Fibroblast of lung (primary cell): ENCODE measurements around the gene COQ10B. TPM values are rescaled to one million over a fixed set of nuclear protein-coding genes. Genes with fewer than 3 reads are reported as not detected.

Experiments used
- DNase-seq, 2 donors: peaks; one replicate each; pipeline versions ENCODE4 v3.0.0 to v3.0.0-alpha.2; 2010; ENCODE audit warnings: low read depth in 2 of 2
- H2AFZ ChIP-seq: 2 replicates; pipeline ENCODE4 v1.5.1; 2012; ENCODE audit warnings: low read length, control low read depth, inconsistent platforms
- H3K27ac ChIP-seq: 2 replicates; pipeline ENCODE4 v1.5.1; 2011; ENCODE audit warnings: low read length, control low read depth; ENCODE audit not compliant: insufficient read depth
- H3K27me3 ChIP-seq: 2 replicates; pipeline ENCODE4 v1.5.1; 2011; ENCODE audit warnings: mild to moderate bottlenecking, low read length; ENCODE audit not compliant: control insufficient read depth, insufficient read depth
- H3K36me3 ChIP-seq: 2 replicates; pipeline ENCODE4 v1.5.1; 2011; ENCODE audit warnings: low read length; ENCODE audit not compliant: control insufficient read depth, insufficient read depth
- H3K4me1 ChIP-seq: 2 replicates; pipeline ENCODE4 v1.5.1; 2011; ENCODE audit warnings: low read length; ENCODE audit not compliant: control insufficient read depth, insufficient read depth; ENCODE audit errors: extremely low read depth
- H3K4me2 ChIP-seq: 2 replicates; pipeline ENCODE4 v1.5.1; 2011; ENCODE audit warnings: low read length, control low read depth; ENCODE audit not compliant: insufficient read depth; ENCODE audit errors: extremely low read depth
- H3K4me3 ChIP-seq, 4 experiments: fragments of 200-600 bp in 1 of 4; sonication (generic) in 1 of 4; replicated peaks in 1 of 4; 2 replicates each; pipeline ENCODE4 v1.5.1; 2011 to 2016; ENCODE audit warnings: low read length in 4 of 4, low read depth in 3 of 4, mild to moderate bottlenecking in 3 of 4, control low read depth in 2 of 4, inconsistent platforms in 1 of 4, mixed read lengths in 1 of 4; ENCODE audit not compliant: insufficient read depth in 1 of 4; ENCODE audit errors: control extremely low read depth in 1 of 4
- H3K79me2 ChIP-seq: 2 replicates; pipeline ENCODE4 v1.5.1; 2012; ENCODE audit warnings: mild to moderate bottlenecking, low read length, inconsistent platforms; ENCODE audit not compliant: control insufficient read depth, insufficient read depth
- H3K9ac ChIP-seq: 2 replicates; pipeline ENCODE4 v1.5.1; 2011; ENCODE audit warnings: mild to moderate bottlenecking, low read length, control low read depth; ENCODE audit not compliant: insufficient read depth
- H3K9me3 ChIP-seq: 2 replicates; pipeline ENCODE4 v1.5.1; 2012; ENCODE audit warnings: low read depth, low read length; ENCODE audit not compliant: control insufficient read depth, insufficient read depth
- H4K20me1 ChIP-seq: 2 replicates; pipeline ENCODE4 v1.5.1; 2011; ENCODE audit warnings: low read length; ENCODE audit not compliant: control insufficient read depth, insufficient read depth; ENCODE audit errors: extremely low read depth
- EZH2 ChIP-seq: IDR thresholded peaks from 2 replicates; pipeline ENCODE4 v1.5.1; 2012; ENCODE audit warnings: low read length, control low read depth, mild to moderate bottlenecking; ENCODE audit errors: missing control alignments
- polyA minus RNA-seq: library from RNA; depleted of rRNA, polyadenylated mRNA; stranded (reverse); fragments of >200 nt; gene quantifications from 2 replicates; pipeline ENCODE4 v1.2.3, GENCODE V29; 2011; ENCODE audit warnings: low replicate concordance
- polyA plus RNA-seq, 2 donors: library from polyadenylated mRNA; depleted of rRNA in 1 of 2; stranded (reverse) in 1 of 2; unstranded in 1 of 2; fragments of >200 nt; gene quantifications; 2 replicates each; pipeline ENCODE4 v1.2.1, GENCODE V29; 2011 to 2012; ENCODE audit warnings: missing spikeins in 1 of 2
- total RNA-seq: library from RNA; depleted of rRNA; stranded (reverse); fragments of >200 nt; gene quantifications from 2 replicates; pipeline ENCODE4 v1.2.1, GENCODE V29; 2014
- TF ChIP-seq, protein P1 (sequence below), 2 donors: IDR thresholded peaks in 1 of 2; conservative IDR thresholded peaks in 1 of 2; 1 replicate in 1 of 2; 2 replicates in 1 of 2; pipeline ENCODE4 v1.5.1; 2011 to 2012; ENCODE audit warnings: low read length in 2 of 2, control low read depth in 1 of 2, inconsistent platforms in 1 of 2, low read depth in 1 of 2, mild to moderate bottlenecking in 1 of 2

COQ10B gene
- total RNA-seq (38.8 and 41.9 TPM in 2 replicates), polyA plus RNA-seq (9.8 and 11.6 TPM in 2 replicates), polyA minus RNA-seq (2.2 and 7.8 TPM in 2 replicates)
- polyA plus RNA-seq (2012) = 23.9 and 28.0 TPM in 2 replicates

DNA sequence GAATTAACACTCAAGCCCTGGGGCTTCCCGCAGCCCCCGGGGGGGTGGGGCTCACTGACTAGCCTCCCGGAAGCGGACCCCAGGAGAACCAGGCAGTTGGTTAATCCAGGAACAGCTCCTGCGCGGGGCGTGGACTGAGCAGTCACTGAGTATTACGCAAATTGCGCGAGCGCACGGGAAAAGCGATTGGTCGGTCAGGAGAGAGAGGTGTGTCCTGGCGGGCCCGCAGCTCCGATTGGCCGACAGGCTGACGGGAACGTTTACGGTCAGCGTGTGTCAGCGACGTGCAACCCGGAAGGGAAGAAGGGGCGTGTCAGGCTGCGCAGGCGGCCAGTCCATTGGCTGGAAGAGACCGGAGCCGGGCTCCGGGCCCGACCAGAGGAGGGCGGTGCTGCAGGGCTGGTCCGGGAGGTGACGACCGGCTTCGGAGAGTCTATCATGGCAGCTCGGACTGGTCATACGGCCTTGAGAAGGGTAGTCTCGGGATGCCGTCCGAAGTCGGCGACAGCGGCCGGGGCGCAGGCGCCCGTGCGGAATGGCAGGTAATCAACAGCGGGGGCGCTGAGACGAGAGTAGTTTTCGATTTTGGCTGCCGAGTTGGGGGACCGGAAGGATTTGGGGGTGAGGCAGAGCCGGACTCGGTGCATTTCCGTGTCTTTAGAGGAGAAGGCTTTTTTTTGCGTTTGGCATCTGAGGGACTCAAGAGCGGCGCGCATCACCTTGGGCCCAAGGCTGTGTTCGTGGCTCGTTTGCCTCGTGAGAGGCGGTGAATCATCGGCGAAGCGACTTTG lies at the start of gene COQ10B:
TSS of gene COQ10B (plus strand) at position 430 of the 791 bp plus-strand sequence. CDS start at position 439, 9 bp downstream.
- Histone ChIP-seq H3K4me1 (peaks cover 3% of the 10 kb centered on the region), H3K9me3 (no peaks in the 10 kb centered on the region), H3K79me2 (peaks cover 43% of the 10 kb centered on the region), H2AFZ (peak within 1 kb of the TSS; percentile 85), H4K20me1 (no peaks in the 10 kb centered on the region), H3K4me3 (peak within 1 kb of the TSS; percentile 75 to 97 (median 90)), H3K9ac (peak within 1 kb of the TSS; percentile 100), H3K27me3 (no peaks in the 10 kb centered on the region), H3K36me3 (no peaks in the 10 kb centered on the region), H3K27ac (peak within 1 kb of the TSS; percentile 99), H3K4me2 (peak within 1 kb of the TSS; percentile 98)
- TF ChIP-seq EZH2 = no peak
- TF ChIP-seq, protein P1, sequence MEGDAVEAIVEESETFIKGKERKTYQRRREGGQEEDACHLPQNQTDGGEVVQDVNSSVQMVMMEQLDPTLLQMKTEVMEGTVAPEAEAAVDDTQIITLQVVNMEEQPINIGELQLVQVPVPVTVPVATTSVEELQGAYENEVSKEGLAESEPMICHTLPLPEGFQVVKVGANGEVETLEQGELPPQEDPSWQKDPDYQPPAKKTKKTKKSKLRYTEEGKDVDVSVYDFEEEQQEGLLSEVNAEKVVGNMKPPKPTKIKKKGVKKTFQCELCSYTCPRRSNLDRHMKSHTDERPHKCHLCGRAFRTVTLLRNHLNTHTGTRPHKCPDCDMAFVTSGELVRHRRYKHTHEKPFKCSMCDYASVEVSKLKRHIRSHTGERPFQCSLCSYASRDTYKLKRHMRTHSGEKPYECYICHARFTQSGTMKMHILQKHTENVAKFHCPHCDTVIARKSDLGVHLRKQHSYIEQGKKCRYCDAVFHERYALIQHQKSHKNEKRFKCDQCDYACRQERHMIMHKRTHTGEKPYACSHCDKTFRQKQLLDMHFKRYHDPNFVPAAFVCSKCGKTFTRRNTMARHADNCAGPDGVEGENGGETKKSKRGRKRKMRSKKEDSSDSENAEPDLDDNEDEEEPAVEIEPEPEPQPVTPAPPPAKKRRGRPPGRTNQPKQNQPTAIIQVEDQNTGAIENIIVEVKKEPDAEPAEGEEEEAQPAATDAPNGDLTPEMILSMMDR (conservative IDR thresholded peaks at IDR 0.05 in 1 of 2, IDR thresholded peaks at IDR 0.05 in 1 of 2; ENCODE audit: low read depth in 1 of 2, low read length in 2 of 2) = peak; percentile 18 to 29
- peak; percentile 100 for DNase-seq

DNA sequence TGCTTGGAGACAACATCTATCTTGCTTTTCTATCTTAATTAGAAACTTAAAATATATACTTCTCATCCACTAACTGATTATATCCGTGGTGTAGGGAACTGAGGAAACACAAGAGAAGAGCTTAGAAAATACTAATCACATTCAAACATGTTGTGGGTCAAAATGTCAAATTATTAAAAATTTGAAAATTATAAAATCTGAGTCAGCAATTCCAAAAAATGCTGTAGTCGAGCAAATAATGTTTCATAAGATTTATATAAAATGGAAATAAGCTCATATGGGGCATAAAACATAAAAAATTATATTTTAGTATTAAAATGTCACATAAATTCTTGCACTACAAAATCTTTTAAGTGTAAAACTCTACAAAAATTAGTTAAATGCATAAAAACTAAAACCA lies 47.8 kb upstream of the COQ10B start:
- Histone ChIP-seq H3K36me3 (peaks cover 20% of the 10 kb centered on the region), H2AFZ (no peak overlapping the region), H3K4me1 (no peaks in the 10 kb centered on the region), H3K27me3 (no peaks in the 10 kb centered on the region), H3K4me2 (no peak overlapping the region), H3K9ac (no peak overlapping the region), H4K20me1 (peaks cover 1% of the 10 kb centered on the region), H3K4me3 (no peak overlapping the region), H3K79me2 (peaks cover 2% of the 10 kb centered on the region), H3K27ac (no peak overlapping the region), H3K9me3 (no peaks in the 10 kb centered on the region)
- no peak for DNase-seq
- TF ChIP-seq, protein P1 (conservative IDR thresholded peaks at IDR 0.05 in 1 of 2, IDR thresholded peaks at IDR 0.05 in 1 of 2; ENCODE audit: low read depth in 1 of 2, low read length in 2 of 2) = no peak

DNA sequence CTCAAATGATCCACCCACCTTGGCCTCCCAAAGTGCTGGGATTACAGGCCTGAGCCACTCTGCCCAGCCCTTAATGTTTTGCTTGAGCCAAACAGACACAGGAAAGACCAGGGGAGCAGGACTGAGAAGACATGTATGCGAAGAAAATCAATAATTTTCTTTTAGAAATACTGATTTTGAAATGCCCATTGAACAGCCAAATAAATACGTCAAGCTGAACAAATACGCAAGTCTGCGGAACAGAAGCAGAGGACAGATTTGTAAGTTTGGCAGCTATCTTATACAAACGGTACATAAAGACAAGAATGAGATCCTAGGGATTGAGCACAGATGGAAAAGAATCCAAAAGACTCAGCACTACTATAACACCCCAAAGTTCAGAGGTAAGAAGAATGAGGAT lies 39.3 kb upstream of the COQ10B start:
- Histone ChIP-seq H3K36me3 (peaks cover 20% of the 10 kb centered on the region), H4K20me1 (no peaks in the 10 kb centered on the region)
- no peak for TF ChIP-seq EZH2
- TF ChIP-seq, protein P1 (conservative IDR thresholded peaks at IDR 0.05 in 1 of 2, IDR thresholded peaks at IDR 0.05 in 1 of 2; ENCODE audit: low read depth in 1 of 2, low read length in 2 of 2) = no peak

More for the DNA sequence above, 39.3 kb upstream of the COQ10B start:
- H3K4me3 ChIP-seq = no peak overlapping the region
- H2AFZ ChIP-seq = no peak overlapping the region
- no peak overlapping the region for H3K4me2 ChIP-seq
- DNase-seq = no peak
- no peak overlapping the region for H3K27ac ChIP-seq
- H3K9ac ChIP-seq = no peak overlapping the region
- peaks cover 2% of the 10 kb centered on the region for H3K4me1 ChIP-seq
- no peaks in the 10 kb centered on the region for H3K9me3 ChIP-seq
- H3K79me2 ChIP-seq = peaks cover 9% of the 10 kb centered on the region
- no peaks in the 10 kb centered on the region for H3K27me3 ChIP-seq
